IMR-90 (cell line): Measurements from ENCODE around the gene XCR1. TPM values are rescaled to one million over a fixed set of nuclear protein-coding genes. Genes with fewer than 3 reads are reported as not detected.

Experiments
- ATAC-seq: fragments of 200-7000 bp; cut with Tn5 transposase; 2 replicates; pipeline ENCODE4 v1.9.1; 2020; ENCODE audit warnings: low read depth, mild to moderate bottlenecking, moderate library complexity
- BruUV-seq: library from RNA; stranded (reverse); fragments of 400-500 nt; replicated peaks from 2 replicates; lab custom pipeline; 2021; lab: Mats Ljungman, UMichigan
- CTCF ChIA-PET: fragments of 300-600 bp; formaldehyde crosslinking; extraction: SDS; loops from one replicate; lab custom pipeline; 2021; ENCODE audit warnings: antibody characterized with exemption; lab: Yijun Ruan, JAX
- POLR2A ChIA-PET: fragments of 300-600 bp; sonication (Branson Sonifier 250); formaldehyde crosslinking; loops from one replicate; lab custom pipeline; 2022; ENCODE audit warnings: antibody characterized with exemption; ENCODE audit not compliant: unreplicated experiment; lab: Charles Lee
- DNase-seq: peaks from one replicate; pipeline ENCODE4 v3.0.0; 2013
- H2AFZ ChIP-seq: replicated peaks from 2 replicates; pipeline ENCODE3; 2013; ENCODE audit warnings: low read length, mild to moderate bottlenecking; ENCODE audit not compliant: poor library complexity
- H2AK5ac ChIP-seq: 2 replicates; pipeline ENCODE4 v1.6.1; 2013; ENCODE audit warnings: low read depth, low read length, inconsistent platforms
- H2AK9ac ChIP-seq: replicated peaks from 2 replicates; pipeline ENCODE3; 2013; ENCODE audit warnings: mild to moderate bottlenecking, low read depth, low read length, moderate library complexity; ENCODE audit not compliant: poor library complexity
- H2BK120ac ChIP-seq: 2 replicates; pipeline ENCODE4 v1.6.1; 2013; ENCODE audit warnings: low read depth, low read length, inconsistent platforms
- H2BK15ac ChIP-seq: 3 replicates; pipeline ENCODE4 v1.6.1; 2013; ENCODE audit warnings: low read depth, low read length, inconsistent platforms
- H2BK20ac ChIP-seq: 2 replicates; pipeline ENCODE4 v1.6.1; 2013; ENCODE audit warnings: low read depth, mild to moderate bottlenecking, inconsistent platforms, low read length, moderate library complexity
- H2BK5ac ChIP-seq: 2 replicates; pipeline ENCODE4 v1.6.1; 2013; ENCODE audit warnings: mild to moderate bottlenecking, low read depth, low read length, inconsistent platforms; ENCODE audit not compliant: poor library complexity, severe bottlenecking
- H3K14ac ChIP-seq: replicated peaks from 2 replicates; pipeline ENCODE4 v1.6.1; 2013; ENCODE audit warnings: low read depth, low read length, inconsistent platforms
- H3K18ac ChIP-seq: 2 replicates; pipeline ENCODE4 v1.6.1; 2013; ENCODE audit warnings: low read depth, low read length, control low read depth
- H3K23ac ChIP-seq: 2 replicates; pipeline ENCODE4 v1.6.1; 2013; ENCODE audit warnings: low read depth, low read length, inconsistent platforms
- H3K27ac ChIP-seq: 2 replicates; pipeline ENCODE4 v1.5.1; 2013; ENCODE audit warnings: mild to moderate bottlenecking, control low read depth, low read length; ENCODE audit not compliant: insufficient read depth
- H3K27me3 ChIP-seq: 2 replicates; pipeline ENCODE4 v1.6.1; 2013; ENCODE audit warnings: low read length; ENCODE audit not compliant: control insufficient read depth, insufficient read depth
- H3K36me3 ChIP-seq: 2 replicates; pipeline ENCODE4 v1.6.1; 2013; ENCODE audit warnings: low read length, mixed read lengths; ENCODE audit not compliant: control insufficient read depth, insufficient read depth
- H3K4ac ChIP-seq: 2 replicates; pipeline ENCODE4 v1.6.1; 2013; ENCODE audit warnings: low read depth, low read length, inconsistent platforms
- H3K4me1 ChIP-seq: 2 replicates; pipeline ENCODE4 v1.6.1; 2013; ENCODE audit warnings: low read length, mixed read lengths; ENCODE audit not compliant: control insufficient read depth, insufficient read depth
- H3K4me2 ChIP-seq: 2 replicates; pipeline ENCODE4 v1.6.1; 2013; ENCODE audit warnings: low read depth, mild to moderate bottlenecking, control low read depth, low read length, moderate library complexity
- H3K4me3 ChIP-seq: 2 replicates; pipeline ENCODE4 v1.5.1; 2013; ENCODE audit warnings: low read depth, mild to moderate bottlenecking, control low read depth, low read length, moderate library complexity; ENCODE audit not compliant: insufficient read depth
- H3K56ac ChIP-seq: 2 replicates; pipeline ENCODE4 v1.6.1; 2013; ENCODE audit warnings: low read length, inconsistent platforms; ENCODE audit not compliant: insufficient read depth; ENCODE audit errors: extremely low read depth
- H3K79me1 ChIP-seq, 2 experiments: 2 replicates each; pipeline ENCODE4 v1.6.1; 2013; ENCODE audit warnings: low read length in 2 of 2, inconsistent platforms in 1 of 2, low read depth in 1 of 2
- H3K9ac ChIP-seq: 2 replicates; pipeline ENCODE4 v1.6.1; 2013; ENCODE audit warnings: low read depth, low read length, control low read depth
- H3K9me1 ChIP-seq: 2 replicates; pipeline ENCODE4 v1.6.1; 2013; ENCODE audit warnings: low read length, inconsistent platforms; ENCODE audit not compliant: insufficient read depth
- H3K9me3 ChIP-seq: 2 replicates; pipeline ENCODE4 v1.6.1; 2013; ENCODE audit warnings: low read length; ENCODE audit not compliant: control insufficient read depth, insufficient read depth
- H4K20me1 ChIP-seq: 2 replicates; pipeline ENCODE4 v1.6.1; 2013; ENCODE audit warnings: low read length, inconsistent platforms; ENCODE audit not compliant: insufficient read depth
- H4K5ac ChIP-seq: 2 replicates; pipeline ENCODE4 v1.6.1; 2013; ENCODE audit warnings: mild to moderate bottlenecking, low read depth, low read length, control low read depth
- H4K8ac ChIP-seq, 2 experiments: 2 replicates each; pipeline ENCODE4 v1.6.1; 2013; ENCODE audit warnings: low read depth in 2 of 2, low read length in 2 of 2, control low read depth in 1 of 2, inconsistent platforms in 1 of 2
- H4K91ac ChIP-seq: 2 replicates; pipeline ENCODE4 v1.6.1; 2013; ENCODE audit warnings: low read depth, low read length, inconsistent platforms; ENCODE audit not compliant: insufficient read depth
- CEBPB ChIP-seq: IDR thresholded peaks from 2 replicates; pipeline ENCODE4 v1.6.1; 2012; ENCODE audit warnings: low read depth, low read length, improper control_type of control experiment
- FOS ChIP-seq: fragments of 150-350 bp; IDR thresholded peaks from 2 replicates; pipeline ENCODE4 v1.6.1; 2016; ENCODE audit warnings: low read depth, low read length
- MXI1 ChIP-seq: IDR thresholded peaks from 2 replicates; pipeline ENCODE4 v1.6.1; 2012; ENCODE audit warnings: low read depth, mild to moderate bottlenecking, low read length, moderate library complexity, borderline replicate concordance
- NFE2L2 ChIP-seq: fragments of 150-350 bp; IDR thresholded peaks from 2 replicates; pipeline ENCODE4 v1.6.1; 2016; ENCODE audit warnings: low read depth, mild to moderate bottlenecking, low read length
- USF2 ChIP-seq: fragments of 150-350 bp; IDR thresholded peaks from 2 replicates; pipeline ENCODE4 v1.6.1; 2017; ENCODE audit warnings: mild to moderate bottlenecking, antibody characterized with exemption, low read length, low read depth
- WGBS, 2 experiments: methylation state at CpG; one replicate each; pipeline versions ENCODE4 v1.1.5 to v1.1.7; 2013; ENCODE audit warnings: missing lambda C conversion rate in 2 of 2; ENCODE audit not compliant: insufficient read length in 1 of 2; ENCODE audit errors: extremely low coverage in 2 of 2; 5-methylcytosine and 5-hydroxymethylcytosine counted together
- dilution Hi-C: fragments of 300-500 bp; cut with HindIII; formaldehyde crosslinking; loops from one replicate; pipeline ENCODE4 v1.14.3; 2018; ENCODE audit warnings: low sequenced_read_pairs; ENCODE audit not compliant: unreplicated experiment
- in situ Hi-C: fragments of 300-500 bp; cut with MboI; formaldehyde crosslinking; loops from 3 replicates; pipeline ENCODE4 v1.14.3; 2019; ENCODE audit warnings: low sequenced_read_pairs, inconsistent platforms, mixed read lengths
- intact Hi-C: fragments of 100-400 bp; cut with micrococcal nuclease; formaldehyde crosslinking; loops from 2 replicates; pipeline ENCODE4 v1.10.0; 2022
- polyA plus RNA-seq, 3 experiments: library from polyadenylated mRNA; depleted of rRNA; stranded (reverse); fragments of >200 nt; gene quantifications; 2 replicates each; pipeline ENCODE4 v1.2.3, GENCODE V29; 2012; ENCODE audit warnings: low replicate concordance in 1 of 3
- total RNA-seq: library from RNA; depleted of rRNA; stranded (reverse); fragments of >200 nt; gene quantifications from 2 replicates; pipeline ENCODE4 v1.2.3, GENCODE V29; 2012

XCR1 gene
- total and polyA plus RNA-seq, 2 of the 4 experiments (the other 2 are of a cell fraction), result not detected

GRCh38 chr3:45986303-45986982 is 40.8 kb downstream of the XCR1 start:
- peaks cover 10% of the 10 kb centered on the region; the same call in 1 of the 2 replicates for H3K36me3 ChIP-seq
- intact Hi-C loops (loop anchor here (2.0 kb wide), 1 partner anchor 38 kb away; no protein-coding TSS in a partner anchor), in situ Hi-C loops (no loop called here), dilution Hi-C loops (no loop called here)
- peak overlapping the region; percentile 98 for H2AK5ac ChIP-seq
- peaks cover 25 to 73% of the 10 kb centered on the region in 2 experiments for H3K79me1 ChIP-seq
- peak overlapping the region; percentile 69 for H4K5ac ChIP-seq
- peak overlapping the region; percentile 57; the same call in 1 of the 2 replicates for H3K56ac ChIP-seq
- peak overlapping the region; percentile 36 for H3K4me2 ChIP-seq
- H2BK20ac ChIP-seq, result peak overlapping the region; percentile 97
- peak overlapping the region; percentile 48; the same call in 1 of the 2 replicates for H3K9ac ChIP-seq
- DNase-seq (peak; percentile 87), ATAC-seq (peak; percentile 75)
- no peaks in the 10 kb centered on the region for H3K9me3 ChIP-seq
- H3K4me3 ChIP-seq, result no peak overlapping the region
- H4K8ac ChIP-seq, result peak overlapping the region; percentile 37 to 77; a peak in 3 of 4 replicates
- H3K4ac ChIP-seq, result peak overlapping the region; percentile 97
- H3K27me3 ChIP-seq, result no peaks in the 10 kb centered on the region
- 40% methylated on average over 2 of the region's 5 CpGs; no CpG with 5 or more reads in 1 of the 2 experiments for WGBS, 2 experiments
- peak overlapping the region; percentile 73 for H3K18ac ChIP-seq
- peak overlapping the region; percentile 94 for H3K14ac ChIP-seq
- BruUV-seq, result no TSS peak
- peaks cover 11% of the 10 kb centered on the region for H4K20me1 ChIP-seq
- peaks cover 51% of the 10 kb centered on the region for H3K4me1 ChIP-seq
- ChIA-PET CTCF (interaction anchor here (1.0 kb wide), 1 partner anchor 48 kb away, joined by 3 read pairs; no protein-coding TSS in a partner anchor), POLR2A (interaction anchor here (1.2 kb wide), 1 partner anchor 14 kb away, joined by 3 read pairs; no protein-coding TSS in a partner anchor)
- H2BK120ac ChIP-seq, result peak overlapping the region; percentile 96
- TF ChIP-seq NFE2L2, result peak; percentile 24; the same call in 1 of the 2 replicates
- no peak for TF ChIP-seq CEBPB
- TF ChIP-seq USF2, result no peak
- TF ChIP-seq MXI1, result peak; percentile 61
- peak; percentile 31; the same call in 1 of the 2 replicates for TF ChIP-seq FOS
- H2BK15ac ChIP-seq, result peak overlapping the region; percentile 92
- H2BK5ac ChIP-seq, result peak overlapping the region; percentile 92
- H3K23ac ChIP-seq, result peak overlapping the region; percentile 91
- H4K91ac ChIP-seq, result peak overlapping the region; percentile 88
- peak overlapping the region; percentile 80 for H2AFZ ChIP-seq
- H3K9me1 ChIP-seq, result peaks cover 54% of the 10 kb centered on the region
- H3K27ac ChIP-seq, result peak overlapping the region; percentile 93
- peak overlapping the region; percentile 68 for H2AK9ac ChIP-seq
